ENCODE data around the gene WHAMM. TPM values are rescaled to one million over a fixed set of nuclear protein-coding genes. Genes with fewer than 3 reads are reported as not detected.
"Not testable (repeated sequence)": the region's sequence is repeated elsewhere in the genome, so short reads cannot be mapped to it uniquely, and the experiment has no call there.

The WHAMM gene
- total and polyA plus RNA-seq, 4 experiments from 2014 or later = 2.2 to 33.5 (median 19.4) TPM

GRCh38 chr15:82865981-82866380 lies 56.6 kb downstream of the WHAMM start:
- H3K9me3 ChIP-seq (ENCODE audit: control insufficient read depth in 1 of 2, low read length in 2 of 2); H3K4me1 ChIP-seq (ENCODE audit: insufficient read depth, low read length); intact Hi-C loops (cut with micrococcal nuclease); H3K36me3 ChIP-seq (ENCODE audit: insufficient read depth, low read length); DNase-seq; CTCF ChIA-PET (ENCODE audit: partially characterized antibody); H3K27ac Mint-ChIP-seq; H3K27me3 ChIP-seq (ENCODE audit: insufficient read depth, low read length); H3K27me3 Mint-ChIP-seq; H3K36me3 Mint-ChIP-seq; H3K4me3 Mint-ChIP-seq; POLR2A ChIA-PET (ENCODE audit: partially characterized antibody); H3K4me3 ChIP-seq (ENCODE audit: low read length in 2 of 2); H3K27ac ChIP-seq (ENCODE audit: low read depth, low read length); H3K4me1 Mint-ChIP-seq; H3K9me3 Mint-ChIP-seq: not testable (repeated sequence)

- Mint-ChIP-seq H3K27me3 (peaks cover 0 to 2% of the 10 kb centered on the region in 2 donors), H3K9me3 (no peaks in the 10 kb centered on the region), H3K4me3 (no peak overlapping the region), H3K27ac (no peak overlapping the region), H3K36me3 (no peaks in the 10 kb centered on the region), H3K4me1 (no peaks in the 10 kb centered on the region)
- Histone ChIP-seq H3K27ac (ENCODE audit: low read depth, low read length) (no peak overlapping the region), H3K4me1 (ENCODE audit: insufficient read depth, low read length) (no peaks in the 10 kb centered on the region), H3K27me3 (ENCODE audit: insufficient read depth, low read length) (peaks cover 5% of the 10 kb centered on the region), H3K36me3 (ENCODE audit: insufficient read depth, low read length) (no peaks in the 10 kb centered on the region), H3K4me3 (ENCODE audit: low read length in 2 of 2) (no peak overlapping the region), H3K9me3 (ENCODE audit: control insufficient read depth in 1 of 2, low read length in 2 of 2) (no peaks in the 10 kb centered on the region)
- CTCF ChIA-PET (ENCODE audit: partially characterized antibody) = no interaction called here
- intact Hi-C loops (cut with micrococcal nuclease) = no loop called here
- POLR2A ChIA-PET (ENCODE audit: partially characterized antibody) = no interaction called here
- no peak for DNase-seq
These were observed 61.4 kb downstream of the WHAMM start for GRCh38 chr15:82870727-82871320.

GRCh38 chr15:82871358-82871757 lies 61.9 kb downstream of the WHAMM start:
- ChIA-PET POLR2A (ENCODE audit: partially characterized antibody) (no interaction called here), CTCF (ENCODE audit: partially characterized antibody) (no interaction called here)
- Histone ChIP-seq H3K27ac (ENCODE audit: low read depth, low read length) (no peak overlapping the region), H3K27me3 (ENCODE audit: insufficient read depth, low read length) (peaks cover 5% of the 10 kb centered on the region), H3K36me3 (ENCODE audit: insufficient read depth, low read length) (no peaks in the 10 kb centered on the region), H3K4me3 (ENCODE audit: low read length in 2 of 2) (no peak overlapping the region), H3K9me3 (ENCODE audit: control insufficient read depth in 1 of 2, low read length in 2 of 2) (no peaks in the 10 kb centered on the region), H3K4me1 (ENCODE audit: insufficient read depth, low read length) (no peaks in the 10 kb centered on the region)
- no peak overlapping the region for H3K27ac Mint-ChIP-seq
- no peaks in the 10 kb centered on the region for H3K36me3 Mint-ChIP-seq
- intact Hi-C loops (cut with micrococcal nuclease) = no loop called here
- H3K27me3 Mint-ChIP-seq = peaks cover 0 to 2% of the 10 kb centered on the region in 2 donors
- no peaks in the 10 kb centered on the region for H3K4me1 Mint-ChIP-seq
- no peak overlapping the region for H3K4me3 Mint-ChIP-seq
- no peaks in the 10 kb centered on the region for H3K9me3 Mint-ChIP-seq
- DNase-seq = no peak

- no peak overlapping the region for H3K4me3 Mint-ChIP-seq
- no peak overlapping the region for H3K4me3 ChIP-seq (ENCODE audit: low read length in 2 of 2)
- H3K27me3 ChIP-seq (ENCODE audit: insufficient read depth, low read length) = peaks cover 5% of the 10 kb centered on the region
- H3K27ac Mint-ChIP-seq = no peak overlapping the region
- no peaks in the 10 kb centered on the region for H3K4me1 ChIP-seq (ENCODE audit: insufficient read depth, low read length)
- no peaks in the 10 kb centered on the region for H3K9me3 Mint-ChIP-seq
- DNase-seq = no peak
- H3K36me3 Mint-ChIP-seq = no peaks in the 10 kb centered on the region
- H3K4me1 Mint-ChIP-seq = no peaks in the 10 kb centered on the region
- intact Hi-C loops (cut with micrococcal nuclease) = no loop called here
- no peak overlapping the region for H3K27ac ChIP-seq (ENCODE audit: low read depth, low read length)
- POLR2A ChIA-PET (ENCODE audit: partially characterized antibody) = no interaction called here
- peaks cover 0 to 2% of the 10 kb centered on the region in 2 donors for H3K27me3 Mint-ChIP-seq
- H3K9me3 ChIP-seq (ENCODE audit: control insufficient read depth in 1 of 2, low read length in 2 of 2) = no peaks in the 10 kb centered on the region
- no peaks in the 10 kb centered on the region for H3K36me3 ChIP-seq (ENCODE audit: insufficient read depth, low read length)
- CTCF ChIA-PET (ENCODE audit: partially characterized antibody) = no interaction called here
These were observed 62.5 kb downstream of the WHAMM start for GRCh38 chr15:82871832-82872484.

GRCh38 chr15:82873000-82873680 lies 63.7 kb downstream of the WHAMM start:
- Histone ChIP-seq H3K27ac (ENCODE audit: low read depth, low read length) (no peak overlapping the region), H3K4me1 (ENCODE audit: insufficient read depth, low read length) (no peaks in the 10 kb centered on the region), H3K36me3 (ENCODE audit: insufficient read depth, low read length) (no peaks in the 10 kb centered on the region), H3K9me3 (ENCODE audit: control insufficient read depth in 1 of 2, low read length in 2 of 2) (no peaks in the 10 kb centered on the region), H3K27me3 (ENCODE audit: insufficient read depth, low read length) (peaks cover 5% of the 10 kb centered on the region), H3K4me3 (ENCODE audit: low read length in 2 of 2) (no peak overlapping the region)
- intact Hi-C loops (cut with micrococcal nuclease) = no loop called here
- Mint-ChIP-seq H3K27ac (no peak overlapping the region), H3K4me3 (no peak overlapping the region), H3K9me3 (no peaks in the 10 kb centered on the region), H3K4me1 (no peaks in the 10 kb centered on the region), H3K27me3 (peaks cover 0 to 2% of the 10 kb centered on the region in 2 donors), H3K36me3 (no peaks in the 10 kb centered on the region)
- no peak for DNase-seq
- ChIA-PET CTCF (ENCODE audit: partially characterized antibody) (no interaction called here), POLR2A (ENCODE audit: partially characterized antibody) (no interaction called here)

- CTCF ChIA-PET (ENCODE audit: partially characterized antibody) = no interaction called here
- peaks cover 5% of the 10 kb centered on the region for H3K27me3 ChIP-seq (ENCODE audit: insufficient read depth, low read length)
These were observed 64.8 kb downstream of the WHAMM start for GRCh38 chr15:82874267-82874666.

GRCh38 chr15:82874961-82875360 lies 65.5 kb downstream of the WHAMM start:
- H3K4me1 Mint-ChIP-seq = no peaks in the 10 kb centered on the region
- ChIA-PET CTCF (ENCODE audit: partially characterized antibody) (no interaction called here), POLR2A (ENCODE audit: partially characterized antibody) (no interaction called here)
- H3K27me3 Mint-ChIP-seq = peaks cover 0 to 2% of the 10 kb centered on the region in 2 donors
- DNase-seq = no peak
- intact Hi-C loops (cut with micrococcal nuclease) = no loop called here
- H3K4me3 Mint-ChIP-seq = no peak overlapping the region
- peaks cover 0 to 1% (median 0%) of the 10 kb centered on the region in 8 donors for H3K9me3 Mint-ChIP-seq
- H3K27ac ChIP-seq (ENCODE audit: low read depth, low read length) = no peak overlapping the region
- no peak overlapping the region for H3K27ac Mint-ChIP-seq
- H3K9me3 ChIP-seq (ENCODE audit: control insufficient read depth in 1 of 2, low read length in 2 of 2) = no peaks in the 10 kb centered on the region
- H3K4me1 ChIP-seq (ENCODE audit: insufficient read depth, low read length) = no peaks in the 10 kb centered on the region
- H3K27me3 ChIP-seq (ENCODE audit: insufficient read depth, low read length) = peaks cover 5% of the 10 kb centered on the region
- no peaks in the 10 kb centered on the region for H3K36me3 ChIP-seq (ENCODE audit: insufficient read depth, low read length)
- no peaks in the 10 kb centered on the region for H3K36me3 Mint-ChIP-seq
- H3K4me3 ChIP-seq (ENCODE audit: low read length in 2 of 2) = no peak overlapping the region

More at GRCh38 chr15:82874267-82874666, 64.8 kb downstream of the WHAMM start:
- H3K36me3 Mint-ChIP-seq = no peaks in the 10 kb centered on the region
- Histone ChIP-seq H3K4me1 (ENCODE audit: insufficient read depth, low read length) (no peaks in the 10 kb centered on the region), H3K36me3 (ENCODE audit: insufficient read depth, low read length) (no peaks in the 10 kb centered on the region), H3K4me3 (ENCODE audit: low read length in 2 of 2) (no peak overlapping the region), H3K9me3 (ENCODE audit: control insufficient read depth in 1 of 2, low read length in 2 of 2) (no peaks in the 10 kb centered on the region), H3K27ac (ENCODE audit: low read depth, low read length) (no peak overlapping the region)
- intact Hi-C loops (cut with micrococcal nuclease) = no loop called here
- H3K4me3 Mint-ChIP-seq = no peak overlapping the region
- H3K27me3 Mint-ChIP-seq = peaks cover 0 to 2% of the 10 kb centered on the region in 2 donors
- H3K9me3 Mint-ChIP-seq = peaks cover 0 to 1% (median 0%) of the 10 kb centered on the region in 8 donors
- no peak for DNase-seq
- no peak overlapping the region for H3K27ac Mint-ChIP-seq
- POLR2A ChIA-PET (ENCODE audit: partially characterized antibody) = no interaction called here
- no peaks in the 10 kb centered on the region for H3K4me1 Mint-ChIP-seq
